GM18505 (cell line): ENCODE data around the gene TRUB1.

Source experiments
- ATAC-seq: cut with Tn5 transposase; IDR thresholded peaks from one replicate; pipeline ENCODE4 v1.9.1; 2021; ENCODE audit not compliant: unreplicated experiment
- POLR2A ChIP-seq: IDR thresholded peaks from 4 replicates; pipeline ENCODE4 v1.6.1; 2011; ENCODE audit warnings: borderline replicate concordance; ENCODE audit not compliant: insufficient read depth, insufficient read length; ENCODE audit errors: extremely low read depth

TRUB1 gene

GRCh38 chr10:115018185-115018931, 80.4 kb downstream of the TRUB1 start:
- no peak for ATAC-seq
- TF ChIP-seq POLR2A = no peak

GRCh38 chr10:115020449-115020848, 82.5 kb downstream of the TRUB1 start:
- no peak for TF ChIP-seq POLR2A

GRCh38 chr10:115022733-115023132, 84.7 kb downstream of the TRUB1 start:
- no peak for TF ChIP-seq POLR2A
- ATAC-seq = peak; percentile 53

More at GRCh38 chr10:115020449-115020848, 82.5 kb downstream of the TRUB1 start:
- ATAC-seq = no peak

GRCh38 chr10:115023715-115024114, 85.7 kb downstream of the TRUB1 start:
- no peak for ATAC-seq
- TF ChIP-seq POLR2A = no peak

- ATAC-seq = no peak
- no peak for TF ChIP-seq POLR2A
Measured at GRCh38 chr10:115024371-115024770, 86.4 kb downstream of the TRUB1 start.

- ATAC-seq = no peak
- TF ChIP-seq POLR2A = no peak
Measured at GRCh38 chr10:115026056-115026745, 88.2 kb downstream of the TRUB1 start.

- no peak for ATAC-seq
- no peak for TF ChIP-seq POLR2A
Measured at GRCh38 chr10:115026746-115027140, 88.7 kb downstream of the TRUB1 start.
